ENCODE measurements around the gene RGS7.

DNA sequence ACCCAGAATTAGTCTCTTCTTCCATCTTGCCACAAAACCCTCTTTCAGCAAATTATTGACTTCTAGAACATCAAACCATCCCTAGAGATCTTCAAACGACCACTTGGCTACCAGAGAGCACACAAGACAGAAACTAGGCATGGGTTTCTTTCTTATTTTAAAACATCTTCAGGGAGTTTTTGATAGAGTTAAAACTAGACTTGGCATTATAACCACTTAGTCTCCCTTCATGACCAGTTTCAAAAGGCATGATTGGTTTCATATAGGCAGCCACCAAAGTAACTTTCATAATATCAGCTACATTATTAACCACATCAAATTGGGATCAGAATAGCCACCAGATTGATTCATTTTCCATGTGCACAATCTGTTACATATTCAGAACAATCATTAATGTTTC, 376.7 kb downstream of the RGS7 start:
- no peak for TF ChIP-seq EZH2 (IDR thresholded peaks at IDR 0.05; ENCODE audit: insufficient read depth, poor library complexity, severe bottlenecking)
- TF ChIP-seq EZH2phosphoT487 (IDR thresholded peaks at IDR 0.05; ENCODE audit: insufficient read depth, low read depth), result no peak

All from GM23248 (cell line).